ENCODE results near the gene TMC7. TPM values are rescaled to one million over a fixed set of nuclear protein-coding genes. Genes with fewer than 3 reads are reported as not detected.

The TMC7 gene
- total RNA-seq, 1 experiment from 2014 or later, result 4.3 TPM

DNA sequence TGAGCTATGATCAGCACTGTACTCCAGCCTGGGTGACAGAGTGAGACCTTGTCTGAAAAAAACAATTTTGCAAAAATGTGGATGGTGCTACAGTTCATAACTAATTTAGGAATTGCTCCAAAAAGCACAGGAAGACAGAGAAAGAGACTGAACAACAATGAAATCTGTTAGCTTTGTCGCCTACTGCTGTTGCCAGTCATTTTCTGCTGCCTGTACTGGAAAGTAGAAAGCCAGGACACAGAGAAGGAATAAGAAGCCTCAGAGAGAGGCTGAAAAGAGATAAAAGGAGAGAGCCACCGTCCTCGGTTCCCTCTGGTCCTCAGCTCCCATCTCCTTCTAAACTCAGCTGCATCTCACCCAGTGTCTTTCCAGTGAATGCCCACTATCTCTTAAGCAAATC lies 8.6 kb upstream of the TMC7 start:
- H3K79me1 ChIP-seq (ENCODE audit: insufficient read depth, low read depth, low read length, poor library complexity, severe bottlenecking), result no peaks in the 10 kb centered on the region
- H3K56ac ChIP-seq (ENCODE audit: insufficient read length, low read depth, low read length), result no peak overlapping the region
- H2BK20ac ChIP-seq (ENCODE audit: low read depth, low read length, poor library complexity, severe bottlenecking), result no peak overlapping the region
- H2AFZ ChIP-seq (ENCODE audit: low read length), result no peak overlapping the region
- no peaks in the 10 kb centered on the region for H3K4me1 ChIP-seq (ENCODE audit: insufficient read depth, low read length)
- no peaks in the 10 kb centered on the region for H4K20me1 ChIP-seq (ENCODE audit: control insufficient read depth, insufficient read depth, insufficient read length)
- no peak overlapping the region for H2BK120ac ChIP-seq (ENCODE audit: low read depth, low read length, poor library complexity, severe bottlenecking)
- no CpG with 5 or more reads among the region's 3 CpGs for WGBS (ENCODE audit: extremely low coverage, insufficient read length, low lambda C conversion rate)
- no peaks in the 10 kb centered on the region for H3K9me3 ChIP-seq (ENCODE audit: control insufficient read depth, low read depth, low read length)
- DNase-seq, result no peak
- Mint-ChIP-seq H3K27ac (peak overlapping the region in 1 of 3 experiments; percentile 19; a peak in 1 of 7 replicates), H3K36me3 (ENCODE audit: insufficient read depth in 1 of 3, low read depth in 3 of 3) (no peaks in the 10 kb centered on the region), H3K4me1 (no peaks in the 10 kb centered on the region), H3K9me3 (no peaks in the 10 kb centered on the region; a peak in 1 of 5 replicates), H3K4me3 (no peak overlapping the region), H3K27me3 (ENCODE audit: low read depth) (peaks cover 2% of the 10 kb centered on the region)
- H3K27me3 ChIP-seq (ENCODE audit: insufficient read depth, low read length), result no peaks in the 10 kb centered on the region
- H4K91ac ChIP-seq (ENCODE audit: insufficient read length, low read depth, low read length), result no peak overlapping the region
- no peak overlapping the region for H3K27ac ChIP-seq (ENCODE audit: insufficient read length, low read depth, low read length)
- no peak overlapping the region for H3T11ph ChIP-seq (ENCODE audit: low read length)
- H3K18ac ChIP-seq (ENCODE audit: insufficient read length, low read depth, low read length), result no peak overlapping the region
- no peak overlapping the region for H3K4ac ChIP-seq (ENCODE audit: low read depth, low read length)
- no peaks in the 10 kb centered on the region for H3K79me2 ChIP-seq (ENCODE audit: insufficient read depth, low read length)
- H2BK12ac ChIP-seq (ENCODE audit: insufficient read length, low read depth, low read length), result no peak overlapping the region
- H4K8ac ChIP-seq (replicated peaks; ENCODE audit: insufficient read length, low read depth, low read length), result no peak overlapping the region
- H2AK5ac ChIP-seq (ENCODE audit: insufficient read length, low read length), result no peak overlapping the region
- no peak overlapping the region for H3K23ac ChIP-seq (ENCODE audit: insufficient read length, low read depth, low read length)
- no peak overlapping the region for H3K4me2 ChIP-seq (ENCODE audit: insufficient read depth, insufficient read length, low read length)
- H3K14ac ChIP-seq (ENCODE audit: insufficient read depth, low read length), result no peak overlapping the region
- no peaks in the 10 kb centered on the region for H3K23me2 ChIP-seq (ENCODE audit: insufficient read length, low read depth, low read length, poor library complexity, severe bottlenecking)
- no peak overlapping the region for H3K9ac ChIP-seq (ENCODE audit: extremely low read depth, insufficient read length, low read length)
- no peak overlapping the region for H2BK5ac ChIP-seq (ENCODE audit: insufficient read length, low read length)
- TF ChIP-seq, protein P1, sequence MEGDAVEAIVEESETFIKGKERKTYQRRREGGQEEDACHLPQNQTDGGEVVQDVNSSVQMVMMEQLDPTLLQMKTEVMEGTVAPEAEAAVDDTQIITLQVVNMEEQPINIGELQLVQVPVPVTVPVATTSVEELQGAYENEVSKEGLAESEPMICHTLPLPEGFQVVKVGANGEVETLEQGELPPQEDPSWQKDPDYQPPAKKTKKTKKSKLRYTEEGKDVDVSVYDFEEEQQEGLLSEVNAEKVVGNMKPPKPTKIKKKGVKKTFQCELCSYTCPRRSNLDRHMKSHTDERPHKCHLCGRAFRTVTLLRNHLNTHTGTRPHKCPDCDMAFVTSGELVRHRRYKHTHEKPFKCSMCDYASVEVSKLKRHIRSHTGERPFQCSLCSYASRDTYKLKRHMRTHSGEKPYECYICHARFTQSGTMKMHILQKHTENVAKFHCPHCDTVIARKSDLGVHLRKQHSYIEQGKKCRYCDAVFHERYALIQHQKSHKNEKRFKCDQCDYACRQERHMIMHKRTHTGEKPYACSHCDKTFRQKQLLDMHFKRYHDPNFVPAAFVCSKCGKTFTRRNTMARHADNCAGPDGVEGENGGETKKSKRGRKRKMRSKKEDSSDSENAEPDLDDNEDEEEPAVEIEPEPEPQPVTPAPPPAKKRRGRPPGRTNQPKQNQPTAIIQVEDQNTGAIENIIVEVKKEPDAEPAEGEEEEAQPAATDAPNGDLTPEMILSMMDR (conservative IDR thresholded peaks at IDR 0.05), result no peak
- H2BK15ac ChIP-seq (ENCODE audit: low read depth, low read length), result no peak overlapping the region
- H4K5ac ChIP-seq (ENCODE audit: insufficient read length, low read depth, low read length), result no peak overlapping the region
